Neuron (in vitro differentiated cells): ENCODE data around the gene SYNGR2.

Experiments
- H2AFZ ChIP-seq: one replicate; pipeline ENCODE4 v1.6.1; 2013; ENCODE audit warnings: low read depth, mild to moderate bottlenecking, inconsistent platforms, low read length, moderate library complexity
- H3K27me3 ChIP-seq: one replicate; pipeline ENCODE4 v1.6.1; 2013; ENCODE audit warnings: low read length; ENCODE audit not compliant: insufficient read depth
- H3K36me3 ChIP-seq: one replicate; pipeline ENCODE4 v1.6.1; 2013; ENCODE audit warnings: low read length; ENCODE audit not compliant: insufficient read depth
- H3K4me1 ChIP-seq: one replicate; pipeline ENCODE4 v1.6.1; 2013; ENCODE audit warnings: low read length; ENCODE audit not compliant: insufficient read depth
- H3K4me3 ChIP-seq: 2 replicates; pipeline ENCODE4 v1.5.1; 2013; ENCODE audit warnings: mild to moderate bottlenecking, low read length, moderate library complexity
- H3K9me3 ChIP-seq: one replicate; pipeline ENCODE4 v1.6.1; 2013; ENCODE audit warnings: low read length

SYNGR2 gene

DNA sequence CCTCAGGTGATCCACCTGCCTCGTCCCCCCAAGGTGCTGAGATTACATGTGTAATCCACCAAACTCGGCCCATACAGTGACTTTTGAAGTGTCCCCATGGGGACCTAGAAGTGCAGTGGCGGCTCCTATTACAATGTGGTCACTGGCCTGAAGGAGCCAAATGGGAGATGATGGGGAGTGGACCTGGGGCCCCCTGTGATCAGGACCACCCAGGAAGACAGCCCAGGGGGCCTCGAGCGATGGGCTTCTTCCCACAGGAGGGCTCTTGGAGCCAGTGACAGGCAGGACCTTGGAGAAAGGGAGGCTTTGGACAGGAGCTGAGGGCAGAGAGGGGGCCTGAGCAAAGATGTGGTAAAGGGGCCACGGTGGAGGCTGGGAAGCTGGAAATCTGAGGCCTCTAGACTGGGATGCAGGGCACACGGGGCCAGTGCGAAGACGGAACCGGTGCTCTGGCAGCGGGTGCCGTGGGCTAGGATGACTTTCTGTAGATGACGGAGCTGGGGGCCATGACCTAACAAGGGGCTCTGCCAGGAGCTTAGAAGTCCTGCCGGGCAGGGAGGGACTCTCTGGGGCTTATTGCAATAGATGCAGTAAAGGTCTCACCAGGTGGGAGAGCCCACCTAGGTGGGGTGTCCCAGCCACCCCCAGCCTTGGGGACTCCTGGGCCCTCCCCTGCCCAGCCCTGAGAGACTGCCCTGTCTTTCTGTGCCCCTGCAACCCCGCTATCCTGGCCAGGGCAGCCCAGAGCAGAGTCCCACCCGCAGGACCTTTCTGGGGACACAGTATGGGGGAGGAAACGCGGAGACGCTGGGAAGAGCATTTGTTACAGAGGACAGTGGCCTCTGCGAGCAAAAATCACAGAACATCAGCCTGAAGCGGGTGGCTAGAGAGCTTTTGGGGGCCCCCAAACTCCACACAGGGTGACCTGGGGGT lies 24.9 kb upstream of the SYNGR2 start:
- no peaks in the 10 kb centered on the region for H3K36me3 ChIP-seq
- H3K4me1 ChIP-seq, result no peaks in the 10 kb centered on the region
- H3K27me3 ChIP-seq, result peaks cover 10% of the 10 kb centered on the region
- H2AFZ ChIP-seq, result no peak overlapping the region
- H3K9me3 ChIP-seq, result no peaks in the 10 kb centered on the region
- H3K4me3 ChIP-seq, result no peak overlapping the region

- H3K36me3 ChIP-seq, result no peaks in the 10 kb centered on the region
- no peak overlapping the region for H2AFZ ChIP-seq
- no peaks in the 10 kb centered on the region for H3K4me1 ChIP-seq
- no peaks in the 10 kb centered on the region for H3K9me3 ChIP-seq
- peaks cover 10% of the 10 kb centered on the region for H3K27me3 ChIP-seq
- no peak overlapping the region for H3K4me3 ChIP-seq
Measured at GRCh38 chr17:78144147-78144719, 24.1 kb upstream of the SYNGR2 start.

DNA sequence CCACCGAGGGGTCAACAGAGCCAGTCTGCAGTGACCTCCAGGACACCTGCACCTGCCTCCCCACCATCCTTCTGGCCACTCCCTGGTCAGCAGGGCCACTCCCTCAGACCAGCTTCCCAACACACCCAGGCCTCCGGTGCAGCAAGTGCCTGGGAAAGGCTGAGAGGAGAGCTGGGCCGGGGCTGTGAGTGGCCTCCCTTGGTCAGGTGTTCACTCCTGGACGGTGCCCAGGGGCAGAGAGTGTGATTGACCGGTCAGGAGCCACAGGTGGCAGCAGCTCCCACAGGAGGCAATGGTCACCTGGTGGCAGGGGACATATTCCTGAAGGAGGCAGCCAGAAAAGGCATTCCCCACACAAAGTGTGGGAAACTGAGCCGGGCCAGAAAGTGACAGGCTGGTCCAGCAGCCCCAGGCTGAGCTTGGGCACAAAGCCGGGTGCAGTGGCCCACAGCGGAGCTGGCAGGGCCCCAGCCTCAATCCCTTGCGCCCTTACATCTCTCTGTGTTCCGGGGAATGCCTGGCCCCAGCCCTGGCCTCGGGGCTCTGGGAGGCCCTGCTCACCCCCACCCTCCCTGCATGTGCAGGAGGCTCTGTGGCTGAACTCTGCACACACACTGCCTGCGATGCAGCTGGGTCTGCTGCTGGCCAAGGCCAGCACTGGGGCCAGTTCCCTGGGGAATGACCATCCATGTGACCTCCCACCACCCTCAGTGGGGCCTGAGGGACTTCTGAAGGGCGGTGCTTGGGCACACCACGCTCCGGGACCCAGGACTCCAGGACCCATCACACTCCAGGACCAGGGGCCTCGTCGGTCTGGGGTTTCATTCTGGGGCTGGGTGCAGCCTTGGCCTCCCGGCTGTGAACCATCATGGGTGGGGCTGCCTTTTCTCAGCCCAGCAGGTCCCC lies 23.4 kb upstream of the SYNGR2 start:
- Histone ChIP-seq H3K4me3 (no peak overlapping the region), H3K9me3 (no peaks in the 10 kb centered on the region), H3K27me3 (peaks cover 10% of the 10 kb centered on the region), H3K4me1 (no peaks in the 10 kb centered on the region), H2AFZ (no peak overlapping the region), H3K36me3 (no peaks in the 10 kb centered on the region)

DNA sequence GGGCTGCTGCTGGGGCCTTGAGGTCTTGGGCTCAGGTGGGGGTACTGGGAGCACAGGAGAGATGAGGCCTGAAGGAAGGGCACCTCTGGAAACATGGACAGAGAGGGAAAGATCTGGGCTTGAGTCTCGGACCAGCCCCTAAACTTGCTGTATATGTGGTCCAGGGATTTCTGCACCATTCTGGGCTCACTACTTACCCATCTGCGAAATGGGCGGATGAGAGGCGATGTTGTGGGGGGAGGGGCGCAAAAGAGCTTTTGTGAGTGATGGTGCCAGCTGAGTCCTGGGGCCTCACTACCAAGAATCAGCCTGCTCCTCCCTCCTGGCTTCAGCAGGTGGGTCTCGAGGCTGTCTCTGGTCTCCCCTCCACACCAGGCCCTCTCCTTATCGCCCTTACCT lies 21.9 kb upstream of the SYNGR2 start:
- Histone ChIP-seq H3K4me1 (no peaks in the 10 kb centered on the region), H3K4me3 (no peak overlapping the region), H2AFZ (no peak overlapping the region), H3K27me3 (peaks cover 10% of the 10 kb centered on the region), H3K36me3 (no peaks in the 10 kb centered on the region), H3K9me3 (no peaks in the 10 kb centered on the region)

DNA sequence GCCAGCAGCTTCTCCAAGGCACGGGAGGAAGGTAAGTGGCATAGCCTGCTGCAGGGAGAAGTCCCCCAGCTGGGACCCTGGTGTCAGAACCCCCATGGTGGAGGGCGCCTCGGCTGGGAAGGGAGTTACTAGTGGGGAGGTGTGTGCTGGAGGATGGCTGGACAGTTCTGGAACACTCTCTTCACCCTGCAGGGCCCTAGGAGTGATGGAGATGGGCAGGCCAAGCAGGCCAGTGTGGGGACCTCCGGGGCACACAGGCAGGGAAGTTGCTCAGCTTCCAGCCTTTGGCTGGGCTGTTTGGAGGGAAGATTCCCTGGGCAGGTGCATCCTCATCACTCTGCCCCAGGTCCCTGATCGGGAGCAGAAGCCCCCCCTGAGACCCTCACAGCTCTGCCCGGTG lies 21.5 kb upstream of the SYNGR2 start:
- Histone ChIP-seq H3K9me3 (no peaks in the 10 kb centered on the region), H3K36me3 (no peaks in the 10 kb centered on the region), H2AFZ (no peak overlapping the region), H3K27me3 (peaks cover 7% of the 10 kb centered on the region), H3K4me3 (no peak overlapping the region), H3K4me1 (no peaks in the 10 kb centered on the region)

- no peak overlapping the region for H2AFZ ChIP-seq
- no peaks in the 10 kb centered on the region for H3K9me3 ChIP-seq
- H3K36me3 ChIP-seq, result no peaks in the 10 kb centered on the region
- peaks cover 5% of the 10 kb centered on the region for H3K27me3 ChIP-seq
- H3K4me3 ChIP-seq, result no peak overlapping the region
- no peaks in the 10 kb centered on the region for H3K4me1 ChIP-seq
Measured at GRCh38 chr17:78147315-78147998, 20.9 kb upstream of the SYNGR2 start.

DNA sequence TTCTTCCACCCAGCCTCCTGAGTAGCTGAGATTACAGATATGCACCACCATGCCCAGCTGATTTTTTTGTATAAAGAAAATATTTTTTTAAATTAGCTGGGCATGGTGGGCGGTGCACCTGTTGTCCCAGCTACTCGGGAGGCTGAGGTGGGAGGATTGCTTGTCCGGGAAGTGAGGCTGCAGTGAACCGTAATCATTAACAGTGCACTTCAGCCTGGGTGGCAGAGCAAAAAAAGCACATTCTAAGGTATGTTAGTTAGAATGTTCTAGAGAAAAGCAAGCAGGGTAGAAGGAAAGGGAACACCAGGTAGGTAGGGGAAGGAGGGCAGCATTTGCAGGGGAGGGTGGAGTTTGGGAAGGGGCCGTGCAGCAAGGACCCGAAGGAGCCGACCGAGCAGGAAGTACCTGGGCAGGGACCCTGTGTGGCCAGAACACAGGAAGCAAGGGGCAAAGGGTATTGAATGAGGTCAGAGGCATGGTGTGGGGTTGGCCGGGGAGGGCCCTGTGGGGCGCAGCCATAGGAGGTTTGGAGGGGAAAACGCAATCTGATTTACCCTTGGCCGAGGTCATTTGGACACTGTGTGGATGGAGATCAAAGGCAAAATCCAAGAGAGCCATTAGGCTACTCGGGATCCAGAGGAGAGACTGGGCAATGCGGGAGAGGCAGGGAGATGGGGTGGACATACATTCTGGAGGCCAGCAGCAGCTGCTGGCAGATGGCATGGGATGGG lies 19.9 kb upstream of the SYNGR2 start:
- Histone ChIP-seq H2AFZ (no peak overlapping the region), H3K4me3 (no peak overlapping the region), H3K36me3 (no peaks in the 10 kb centered on the region), H3K4me1 (no peaks in the 10 kb centered on the region), H3K9me3 (no peaks in the 10 kb centered on the region), H3K27me3 (peaks cover 3% of the 10 kb centered on the region)

DNA sequence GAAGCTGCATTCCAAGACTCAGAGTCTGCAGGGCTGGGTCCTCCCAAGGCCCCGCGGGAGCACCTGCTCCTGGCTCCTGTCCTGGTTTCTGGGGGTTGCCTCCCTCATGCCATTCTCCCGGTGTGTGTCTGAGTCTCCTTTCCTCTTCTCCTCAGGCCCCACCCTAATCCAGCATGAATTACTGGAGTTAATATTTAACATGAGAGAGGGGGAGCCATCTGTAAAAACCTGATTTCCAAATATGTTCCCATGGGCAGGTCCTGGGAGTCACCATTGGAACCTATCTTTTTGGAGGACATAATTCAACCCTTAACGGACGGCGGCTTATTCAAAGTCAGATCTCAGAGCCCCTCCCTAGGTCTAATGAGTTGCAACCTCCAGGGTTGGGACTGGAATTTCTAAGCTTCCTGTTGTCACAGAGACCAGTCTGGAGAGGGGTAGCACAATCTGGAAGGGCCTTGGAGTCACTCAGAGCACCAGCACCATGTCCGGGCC lies 16.8 kb upstream of the SYNGR2 start:
- H3K27me3 ChIP-seq, result peaks cover 3% of the 10 kb centered on the region
- H3K9me3 ChIP-seq, result no peaks in the 10 kb centered on the region
- H3K4me3 ChIP-seq, result no peak overlapping the region
- no peaks in the 10 kb centered on the region for H3K4me1 ChIP-seq
- no peaks in the 10 kb centered on the region for H3K36me3 ChIP-seq
- no peak overlapping the region for H2AFZ ChIP-seq

DNA sequence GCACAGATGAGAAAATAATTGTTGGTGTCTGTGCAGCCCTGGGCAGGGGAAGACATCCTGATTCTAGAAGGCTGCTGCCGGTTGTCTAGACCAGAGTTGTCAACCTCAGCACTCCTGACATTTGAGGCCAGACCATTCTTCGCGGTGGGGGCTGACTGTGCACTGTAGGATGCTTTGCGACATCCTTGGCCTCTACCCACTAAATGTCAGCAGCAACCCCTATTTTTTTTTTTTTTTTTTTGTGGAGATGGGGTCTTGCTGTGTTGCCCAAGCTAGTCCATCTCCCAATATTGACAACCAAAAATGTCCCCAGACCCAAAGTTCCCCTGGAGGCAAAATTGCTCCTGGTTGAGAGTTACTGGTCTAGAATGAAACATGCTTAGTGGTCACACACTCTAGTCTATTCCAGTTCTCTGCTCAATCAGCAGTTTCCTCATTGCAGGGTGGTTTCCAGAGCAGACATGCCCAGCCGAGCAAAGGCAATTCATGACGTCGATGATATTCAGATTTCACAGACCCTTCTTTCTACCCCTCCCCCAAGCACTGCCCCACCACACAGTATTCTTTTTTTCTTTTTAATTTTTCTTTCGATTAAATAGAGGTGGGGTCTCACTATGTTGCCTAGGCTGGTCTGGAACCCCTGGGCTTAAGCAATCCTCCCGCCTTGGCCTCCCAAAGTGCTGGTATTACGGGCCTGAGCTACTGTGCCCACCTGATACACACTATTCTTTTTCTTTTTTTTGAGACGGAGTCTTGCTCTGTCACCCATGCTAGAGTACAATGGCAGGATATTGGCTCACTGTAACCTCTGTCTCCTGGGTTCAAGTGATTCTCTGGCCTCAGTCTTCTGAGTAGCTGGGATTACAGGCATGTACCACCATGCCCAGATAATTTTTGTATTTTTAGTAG lies 13.2 kb upstream of the SYNGR2 start:
- Histone ChIP-seq H3K36me3 (no peaks in the 10 kb centered on the region), H3K4me3 (no peak overlapping the region), H3K27me3 (no peaks in the 10 kb centered on the region), H2AFZ (no peak overlapping the region), H3K9me3 (no peaks in the 10 kb centered on the region), H3K4me1 (no peaks in the 10 kb centered on the region)

DNA sequence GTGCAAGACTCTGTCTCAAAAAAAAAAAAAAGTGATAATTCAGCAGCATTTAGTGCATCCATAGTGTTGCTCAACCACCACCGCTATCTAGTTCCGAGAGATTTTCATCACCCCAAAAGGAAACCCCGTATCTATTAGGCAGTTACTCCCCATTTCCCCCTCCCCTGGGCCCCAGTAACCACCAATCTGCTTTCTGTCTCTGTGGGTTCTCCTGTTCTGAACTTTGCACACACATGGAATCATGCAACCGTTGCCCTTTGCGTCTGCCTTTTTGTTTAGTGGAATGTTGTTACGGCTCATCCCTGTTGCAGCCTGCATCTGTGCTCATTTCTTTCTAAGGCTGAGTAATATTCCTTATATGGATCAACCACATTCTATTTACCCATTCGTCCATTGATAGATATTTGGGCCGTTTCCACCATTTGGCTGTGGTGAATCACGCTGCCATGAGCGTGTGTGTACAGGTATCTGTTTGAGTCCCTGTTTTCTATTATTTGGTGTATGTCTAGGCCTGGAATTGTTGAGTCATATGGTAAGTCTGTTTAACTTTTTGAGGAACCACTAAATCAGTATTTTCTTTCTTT lies 8.7 kb upstream of the SYNGR2 start:
- peaks cover 5% of the 10 kb centered on the region for H3K27me3 ChIP-seq
- H3K9me3 ChIP-seq, result no peaks in the 10 kb centered on the region
- no peaks in the 10 kb centered on the region for H3K4me1 ChIP-seq
- no peak overlapping the region for H2AFZ ChIP-seq
- H3K36me3 ChIP-seq, result no peaks in the 10 kb centered on the region
- no peak overlapping the region for H3K4me3 ChIP-seq
